Aortic smooth muscle cell (primary cell): ENCODE data around the gene CTAGE1. TPM values are rescaled to one million over a fixed set of nuclear protein-coding genes. Genes with fewer than 3 reads are reported as not detected.

Experiments used
- total RNA-seq: library from RNA; depleted of rRNA; stranded (reverse); fragments of >200 nt; gene quantifications from 2 replicates; pipeline ENCODE4 v1.2.3, GENCODE V29; 2014

CTAGE1 gene, protein sequence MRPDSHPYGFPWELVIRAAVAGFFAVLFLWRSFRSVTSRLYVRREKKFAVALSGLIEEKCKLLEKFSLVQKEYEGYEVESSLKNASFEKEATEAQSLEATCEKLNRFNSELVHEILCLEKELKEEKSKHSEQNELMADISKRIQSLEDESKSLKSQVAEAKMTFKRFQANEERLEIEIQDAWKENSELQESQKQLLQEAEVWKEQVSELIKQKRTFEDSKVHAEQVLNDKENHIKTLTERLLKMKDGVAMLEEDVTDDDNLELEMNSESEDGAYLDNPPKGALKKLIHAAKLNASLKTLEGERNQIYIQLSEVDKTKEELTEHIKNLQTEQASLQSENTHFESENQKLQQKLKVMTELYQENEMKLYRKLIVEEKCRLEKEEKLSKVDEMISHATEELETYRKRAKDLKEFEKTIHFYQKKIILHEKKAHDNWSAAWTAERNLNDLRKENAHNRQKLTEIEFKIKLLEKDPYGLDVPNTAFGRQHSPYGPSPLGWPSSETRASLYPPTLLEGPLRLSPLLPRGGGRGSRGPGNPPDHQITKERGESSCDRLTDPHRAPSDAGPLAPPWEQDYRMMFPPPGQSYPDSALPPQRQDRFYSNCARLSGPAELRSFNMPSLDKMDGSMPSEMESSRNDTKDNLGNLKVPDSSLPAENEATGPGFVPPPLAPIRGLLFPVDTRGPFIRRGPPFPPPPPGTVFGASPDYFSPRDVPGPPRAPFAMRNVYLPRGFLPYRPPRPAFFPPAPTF
- 0.12 TPM in 1 of 2 replicates, not detected in the other for total RNA-seq

GRCh38 chr18:22417496-22418188 is at the start of gene CTAGE1:
CTAGE1 (minus strand) TSS chr18:22417915; CDS start chr18:22417811, 104 bp downstream.

Other genes with a start within 250 kb of the CTAGE1 start
- 28.4 and 29.3 TPM in 2 replicates for gene GATA6, start 248.3 kb downstream of the CTAGE1 start, total RNA-seq